ENCODE data around the gene INPP5D.

DNA sequence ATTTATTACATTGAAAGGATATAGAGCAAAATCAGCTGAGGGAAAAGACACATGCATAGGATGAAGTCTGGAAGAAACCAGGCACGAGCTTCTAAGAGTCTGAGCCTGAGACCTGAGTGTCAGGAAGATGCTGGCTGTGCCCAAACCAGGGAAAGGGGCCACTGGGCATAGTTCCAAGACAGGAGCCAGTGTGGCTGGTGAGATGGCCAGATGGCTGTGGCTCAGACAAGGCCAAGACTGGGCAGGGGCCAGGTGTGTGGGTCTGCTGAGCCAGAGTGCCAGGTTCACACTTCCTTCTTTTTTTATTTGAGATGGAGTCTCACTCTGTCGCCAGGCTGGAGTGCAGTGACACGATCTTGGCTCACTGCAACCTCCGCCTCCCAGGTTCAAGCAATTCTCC lies 95.9 kb downstream of the INPP5D start:
- TF ChIP-seq EP300 (IDR thresholded peaks at IDR 0.05) (no peak), HDAC2 (IDR thresholded peaks at IDR 0.05) (no peak), FOXS1 (CRISPR knock-in tag; IDR thresholded peaks at IDR 0.05) (no peak), POLR2A (IDR thresholded peaks at IDR 0.05; ENCODE audit: low read length) (no peak), SREBF2 (IDR thresholded peaks at IDR 0.05) (no peak), PHF8 (IDR thresholded peaks at IDR 0.05; ENCODE audit: borderline replicate concordance, low read depth) (no peak), RCOR1 (IDR thresholded peaks at IDR 0.05; ENCODE audit: low read depth, low read length) (no peak)
- TF ChIP-seq, protein P1, sequence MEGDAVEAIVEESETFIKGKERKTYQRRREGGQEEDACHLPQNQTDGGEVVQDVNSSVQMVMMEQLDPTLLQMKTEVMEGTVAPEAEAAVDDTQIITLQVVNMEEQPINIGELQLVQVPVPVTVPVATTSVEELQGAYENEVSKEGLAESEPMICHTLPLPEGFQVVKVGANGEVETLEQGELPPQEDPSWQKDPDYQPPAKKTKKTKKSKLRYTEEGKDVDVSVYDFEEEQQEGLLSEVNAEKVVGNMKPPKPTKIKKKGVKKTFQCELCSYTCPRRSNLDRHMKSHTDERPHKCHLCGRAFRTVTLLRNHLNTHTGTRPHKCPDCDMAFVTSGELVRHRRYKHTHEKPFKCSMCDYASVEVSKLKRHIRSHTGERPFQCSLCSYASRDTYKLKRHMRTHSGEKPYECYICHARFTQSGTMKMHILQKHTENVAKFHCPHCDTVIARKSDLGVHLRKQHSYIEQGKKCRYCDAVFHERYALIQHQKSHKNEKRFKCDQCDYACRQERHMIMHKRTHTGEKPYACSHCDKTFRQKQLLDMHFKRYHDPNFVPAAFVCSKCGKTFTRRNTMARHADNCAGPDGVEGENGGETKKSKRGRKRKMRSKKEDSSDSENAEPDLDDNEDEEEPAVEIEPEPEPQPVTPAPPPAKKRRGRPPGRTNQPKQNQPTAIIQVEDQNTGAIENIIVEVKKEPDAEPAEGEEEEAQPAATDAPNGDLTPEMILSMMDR (IDR thresholded peaks at IDR 0.05) = no peak
- TF ChIP-seq, protein P2, sequence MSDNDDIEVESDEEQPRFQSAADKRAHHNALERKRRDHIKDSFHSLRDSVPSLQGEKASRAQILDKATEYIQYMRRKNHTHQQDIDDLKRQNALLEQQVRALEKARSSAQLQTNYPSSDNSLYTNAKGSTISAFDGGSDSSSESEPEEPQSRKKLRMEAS (IDR thresholded peaks at IDR 0.05) = no peak

Data from A549 (cell line).